Measurements from ENCODE around the gene FASTKD1.

- no peak for TF ChIP-seq CTCF (conservative IDR thresholded peaks at IDR 0.05)
- TF ChIP-seq ZFX (IDR thresholded peaks at IDR 0.05), result no peak
Measured at GRCh38 chr2:169620509-169620908, 46.8 kb upstream of the FASTKD1 start.

Measured in C4-2B (cell line).